Duodenal mucosa (tissue), 2 donors: ENCODE measurements around the gene GPR160.

Experiments used
- H3K27ac ChIP-seq: one replicate; pipeline ENCODE4 v1.7.0; 2013; ENCODE audit warnings: low read depth, low read length
- H3K27me3 ChIP-seq, 2 donors: one replicate each; pipeline ENCODE4 v1.7.0; 2013; ENCODE audit warnings: low read length in 2 of 2, control low read depth in 1 of 2; ENCODE audit not compliant: insufficient read depth in 2 of 2, control insufficient read depth in 1 of 2
- H3K36me3 ChIP-seq, 2 donors: one replicate each; pipeline ENCODE4 v1.7.0; 2013; ENCODE audit warnings: low read length in 2 of 2, control low read depth in 1 of 2; ENCODE audit not compliant: insufficient read depth in 2 of 2, control insufficient read depth in 1 of 2
- H3K4me1 ChIP-seq, 2 donors: one replicate each; pipeline ENCODE4 v1.7.0; 2013; ENCODE audit warnings: low read length in 2 of 2, control low read depth in 1 of 2; ENCODE audit not compliant: insufficient read depth in 2 of 2, control insufficient read depth in 1 of 2
- H3K4me3 ChIP-seq, 2 donors: one replicate each; pipeline ENCODE4 v1.7.0; 2013; ENCODE audit warnings: low read length in 2 of 2, low read depth in 1 of 2
- H3K9ac ChIP-seq, 2 donors: one replicate each; pipeline ENCODE4 v1.7.0; 2013; ENCODE audit warnings: low read length in 2 of 2, low read depth in 1 of 2
- H3K9me3 ChIP-seq, 2 donors: one replicate each; pipeline ENCODE4 v1.7.0; 2013; ENCODE audit warnings: low read length in 2 of 2, control low read depth in 1 of 2; ENCODE audit not compliant: control insufficient read depth in 1 of 2

GPR160 gene

GRCh38 chr3:170037463-170038433 is at the start of gene GPR160:
Gene GPR160, plus strand, starts transcription at chr3:170037995. Its CDS starts 45,978 bp downstream, at chr3:170083973.
- peak within 1 kb of the TSS; percentile 69 to 89 for H3K9ac ChIP-seq
- no peaks in the 10 kb centered on the region for H3K27me3 ChIP-seq
- peak within 1 kb of the TSS; percentile 77 to 91 for H3K4me3 ChIP-seq
- H3K9me3 ChIP-seq, result no peaks in the 10 kb centered on the region
- peaks cover 0 to 3% of the 10 kb centered on the region in 2 donors for H3K36me3 ChIP-seq
- peak within 1 kb of the TSS; percentile 75 for H3K27ac ChIP-seq
- H3K4me1 ChIP-seq, result peaks cover 14 to 22% of the 10 kb centered on the region in 2 donors

GRCh38 chr3:169990431-169990830 is 47.4 kb upstream of the GPR160 start:
- no peaks in the 10 kb centered on the region for H3K4me1 ChIP-seq
- H3K27me3 ChIP-seq, result no peaks in the 10 kb centered on the region
- no peak overlapping the region for H3K9ac ChIP-seq
- peaks cover 11 to 54% of the 10 kb centered on the region in 2 donors for H3K36me3 ChIP-seq
- no peaks in the 10 kb centered on the region for H3K9me3 ChIP-seq
- no peak overlapping the region for H3K27ac ChIP-seq
- no peak overlapping the region for H3K4me3 ChIP-seq

- H3K36me3 ChIP-seq, result peaks cover 6 to 46% of the 10 kb centered on the region in 2 donors
- H3K4me3 ChIP-seq, result no peak overlapping the region
- no peaks in the 10 kb centered on the region for H3K27me3 ChIP-seq
- no peaks in the 10 kb centered on the region for H3K4me1 ChIP-seq
- H3K9ac ChIP-seq, result no peak overlapping the region
- no peaks in the 10 kb centered on the region for H3K9me3 ChIP-seq
- H3K27ac ChIP-seq, result no peak overlapping the region
Observed at GRCh38 chr3:169992156-169992555, 45.6 kb upstream of the GPR160 start.

- Histone ChIP-seq H3K9me3 (no peaks in the 10 kb centered on the region), H3K27me3 (no peaks in the 10 kb centered on the region), H3K4me3 (no peak overlapping the region), H3K27ac (no peak overlapping the region), H3K36me3 (peaks cover 6 to 43% of the 10 kb centered on the region in 2 donors), H3K9ac (no peak overlapping the region), H3K4me1 (no peaks in the 10 kb centered on the region)
Observed at GRCh38 chr3:169992781-169993180, 45.0 kb upstream of the GPR160 start.

GRCh38 chr3:169993761-169994160 is 44.0 kb upstream of the GPR160 start:
- Histone ChIP-seq H3K9me3 (no peaks in the 10 kb centered on the region), H3K4me3 (no peak overlapping the region), H3K9ac (no peak overlapping the region), H3K27me3 (no peaks in the 10 kb centered on the region), H3K36me3 (peaks cover 6 to 35% of the 10 kb centered on the region in 2 donors), H3K4me1 (no peaks in the 10 kb centered on the region), H3K27ac (no peak overlapping the region)

GRCh38 chr3:169996063-169996462 is 41.7 kb upstream of the GPR160 start:
- no peaks in the 10 kb centered on the region for H3K4me1 ChIP-seq
- H3K36me3 ChIP-seq, result peaks cover 0 to 27% of the 10 kb centered on the region in 2 donors
- no peaks in the 10 kb centered on the region for H3K9me3 ChIP-seq
- H3K4me3 ChIP-seq, result no peak overlapping the region
- no peaks in the 10 kb centered on the region for H3K27me3 ChIP-seq
- H3K9ac ChIP-seq, result no peak overlapping the region
- no peak overlapping the region for H3K27ac ChIP-seq

- peaks cover 0 to 9% of the 10 kb centered on the region in 2 donors for H3K36me3 ChIP-seq
- H3K4me1 ChIP-seq, result peaks cover 4% of the 10 kb centered on the region in 2 donors
- no peaks in the 10 kb centered on the region for H3K27me3 ChIP-seq
- no peak overlapping the region for H3K9ac ChIP-seq
- H3K9me3 ChIP-seq, result no peaks in the 10 kb centered on the region
- H3K4me3 ChIP-seq, result no peak overlapping the region
- no peak overlapping the region for H3K27ac ChIP-seq
Observed at GRCh38 chr3:169998668-169999131, 39.1 kb upstream of the GPR160 start.

- Histone ChIP-seq H3K9me3 (no peaks in the 10 kb centered on the region), H3K36me3 (peaks cover 0 to 6% of the 10 kb centered on the region in 2 donors), H3K27ac (no peak overlapping the region), H3K4me1 (peaks cover 4% of the 10 kb centered on the region in 2 donors), H3K27me3 (no peaks in the 10 kb centered on the region), H3K4me3 (no peak overlapping the region), H3K9ac (no peak overlapping the region)
Observed at GRCh38 chr3:169999433-169999832, 38.4 kb upstream of the GPR160 start.

GRCh38 chr3:170000051-170000450 is 37.7 kb upstream of the GPR160 start:
- Histone ChIP-seq H3K27me3 (no peaks in the 10 kb centered on the region), H3K27ac (no peak overlapping the region), H3K4me3 (no peak overlapping the region), H3K9ac (no peak overlapping the region), H3K36me3 (peaks cover 0 to 5% of the 10 kb centered on the region in 2 donors), H3K9me3 (no peaks in the 10 kb centered on the region), H3K4me1 (peaks cover 4% of the 10 kb centered on the region in 2 donors)

- H3K27ac ChIP-seq, result no peak overlapping the region
- no peak overlapping the region for H3K9ac ChIP-seq
- no peak overlapping the region for H3K4me3 ChIP-seq
- peaks cover 4% of the 10 kb centered on the region in 2 donors for H3K4me1 ChIP-seq
- no peaks in the 10 kb centered on the region for H3K9me3 ChIP-seq
- no peaks in the 10 kb centered on the region for H3K27me3 ChIP-seq
- H3K36me3 ChIP-seq, result no peaks in the 10 kb centered on the region
Observed at GRCh38 chr3:170002231-170002630, 35.6 kb upstream of the GPR160 start.
